ENCODE results near the gene TEP1.

- TF ChIP-seq POLR2A (IDR thresholded peaks at IDR 0.05) (no peak), CTCF (IDR thresholded peaks at IDR 0.05) (no peak)
These were observed 4.2 kb upstream of the TEP1 start for GRCh38 chr14:20417250-20418186.
